Pancreas (tissue), 10 donors: ENCODE results near the gene COMMD4. TPM values are rescaled to one million over a fixed set of nuclear protein-coding genes. Genes with fewer than 3 reads are reported as not detected.
"Not testable (repeated sequence)": the region's sequence is repeated elsewhere in the genome, so short reads cannot be mapped to it uniquely, and the experiment has no call there.

ENCODE experiments used
- ATAC-seq, 4 donors: fragments of 200-7000 bp; cut with Tn5 transposase; one replicate each; pipeline versions ENCODE4 v1.8.0 to v1.9.1; 2020; ENCODE audit warnings: mild to moderate bottlenecking in 4 of 4, moderate library complexity in 4 of 4
- DNase-seq, 6 donors: peaks; one replicate each; pipeline ENCODE4 v3.0.0-alpha.2; 2020
- FAIRE-seq: peaks from 2 replicates; lab custom pipeline; 2012; peaks lifted over from hg19 to GRCh38; lab: Jason Lieb, UNC
- H3K27ac ChIP-seq, 4 donors: fragments of 200-600 bp; sonication (generic); 1 replicate in 3 of 4; 2 replicates in 1 of 4; pipeline versions ENCODE4 v1.5.0 to v1.8.0; 2020
- H3K27me3 ChIP-seq, 4 donors: fragments of 200-600 bp; one replicate each; pipeline ENCODE4 v1.8.0; 2021
- H3K36me3 ChIP-seq, 3 donors: fragments of 200-600 bp; sonication (generic) in 1 of 3; one replicate each; pipeline versions ENCODE4 v1.5.0 to v1.8.0; 2020 to 2021
- H3K4me1 ChIP-seq, 3 donors: fragments of 200-600 bp; one replicate each; pipeline ENCODE4 v1.8.0; 2021
- H3K4me3 ChIP-seq, 4 donors: fragments of 200-600 bp; sonication (generic) in 2 of 4; one replicate each; pipeline versions ENCODE4 v1.5.0 to v1.8.0; 2020 to 2021
- H3K9me3 ChIP-seq, 4 donors: fragments of 200-600 bp; one replicate each; pipeline ENCODE4 v1.8.0; 2021
- CTCF ChIP-seq, 4 donors: fragments of 200-600 bp; sonication (generic) in 3 of 4; IDR thresholded peaks; one replicate each; pipeline versions ENCODE4 v1.5.0 to v1.8.0; 2021; ENCODE audit warnings: antibody characterized with exemption in 4 of 4
- WGBS, 2 donors: extraction: QIAGEN DNeasy Blood & Tissue Kit; methylation state at CpG; one replicate each; pipeline ENCODE4 v1.1.7; 2013; 5-methylcytosine and 5-hydroxymethylcytosine counted together
- intact Hi-C, 3 donors: fragments of 100-400 bp; cut with DNase I; formaldehyde crosslinking; loops; one replicate each; pipeline versions ENCODE4 v1.11.1 to v1.14.2; 2022
- polyA plus RNA-seq, 2 donors: library from polyadenylated mRNA; stranded (reverse); fragments of 200-250 nt; gene quantifications; one replicate each; pipeline ENCODE4 v1.2.3, GENCODE V29; 2013
- total RNA-seq, 6 donors: library from RNA; stranded (reverse); fragmentation: NEBNext Ultra II Directional in 4 of 6; extraction: Animal tissue kit (Norgen Biotek cat#: 25700) in 4 of 6; gene quantifications; one replicate each; pipeline versions ENCODE4 v1.2.1 to v1.2.4, GENCODE V29; 2021 to 2023
- donor health status: healthy with polysubstance abuse.
- donor health status: DM: no; HTN: no; CAD: no; lungs with moderate emphysema.
- donor health status: DM: no; HTN: no; CAD: no.
- donor health status: control.
- donor health status: control.
- donor health status: Bipolar disorder and iron deficiency.
- donor health status: DM: yes; HTN: yes; CAD: no.
- donor health status: DM: no; HTN: no; CAD: no.
- donor health status: DM: no; HTN: no; CAD: no.
- donor health status: DM: yes; HTN: yes; CAD: no.

The COMMD4 gene
- total and polyA plus RNA-seq, 8 donors = 19.6 to 97.7 (median 26.3) TPM

DNA sequence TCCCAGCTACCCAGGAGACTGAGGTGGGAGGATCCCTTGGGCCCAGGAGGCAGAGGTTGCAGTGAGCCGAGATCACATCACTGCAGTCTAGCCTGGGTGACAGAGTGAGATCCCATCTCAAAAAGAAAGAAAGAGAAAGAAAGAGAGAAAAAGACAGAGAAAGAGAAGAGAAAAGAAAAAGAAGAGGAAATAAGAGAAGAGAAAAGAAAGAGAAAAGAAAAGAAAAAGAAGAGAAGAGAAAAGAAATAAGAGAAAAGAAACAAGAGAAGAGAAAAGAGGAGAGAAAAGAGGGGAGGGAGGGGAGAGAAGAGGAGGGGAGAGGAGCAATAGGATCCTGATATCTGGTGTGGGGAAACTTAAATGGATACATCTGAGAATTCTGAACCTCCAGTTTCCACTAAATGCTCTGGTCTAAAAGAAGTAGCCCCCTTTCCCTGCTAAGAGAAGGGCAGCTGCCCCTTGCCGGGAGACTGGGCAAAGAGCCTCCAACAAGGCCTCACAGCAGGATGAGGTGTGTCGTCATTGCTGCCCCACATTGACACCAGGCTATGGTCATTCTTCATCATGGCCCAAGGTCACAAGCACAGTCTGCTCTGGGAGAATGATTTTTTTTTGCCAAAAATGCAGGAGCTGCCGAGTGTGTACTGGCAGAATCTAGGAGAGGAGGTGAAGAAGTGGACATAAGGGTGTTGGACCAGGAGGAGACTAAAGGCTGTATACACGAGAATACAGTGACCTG is 21.1 kb upstream of the COMMD4 start:
- Histone ChIP-seq H3K27ac (no peak overlapping the region), H3K36me3 (no peaks in the 10 kb centered on the region), H3K27me3 (no peaks in the 10 kb centered on the region), H3K9me3 (no peaks in the 10 kb centered on the region), H3K4me1 (no peaks in the 10 kb centered on the region), H3K4me3 (no peak overlapping the region)
- intact Hi-C loops = no loop called here
- WGBS, 2 donors = 64 to 68% methylated on average over 5 of the region's 5 CpGs
- DNase-seq (no peak), FAIRE-seq (no peak), ATAC-seq (no peak)
- TF ChIP-seq CTCF (IDR thresholded peaks at IDR 0.05) = no peak

GRCh38 chr15:75319231-75319897 is 16.5 kb upstream of the COMMD4 start:
- H3K27me3 ChIP-seq, DNase-seq, H3K27ac ChIP-seq, intact Hi-C loops, H3K4me1 ChIP-seq, H3K36me3 ChIP-seq, FAIRE-seq, H3K4me3 ChIP-seq, ATAC-seq, H3K9me3 ChIP-seq: not testable (repeated sequence)
- 72 to 84% methylated on average over 5 of the region's 5 CpGs for WGBS, 2 donors

DNA sequence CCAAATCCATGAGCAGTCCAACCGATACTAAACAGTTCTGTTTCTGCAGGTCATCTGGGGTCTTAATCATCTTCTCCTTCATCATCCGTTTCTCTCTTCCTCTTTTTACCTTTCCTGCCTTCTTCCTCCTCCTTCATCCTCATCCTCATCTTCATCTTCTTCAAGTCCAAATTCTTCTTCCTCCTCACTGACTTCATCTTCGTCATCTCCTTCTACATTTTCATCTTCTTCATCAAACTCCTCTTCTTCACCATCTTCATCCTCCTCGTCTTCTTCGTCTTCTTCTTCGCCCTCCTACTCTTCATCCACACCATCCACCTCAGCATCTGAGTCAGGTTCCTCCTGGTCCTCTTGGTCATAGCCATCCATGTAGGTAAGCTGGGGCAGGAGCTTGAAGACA is 14.2 kb upstream of the COMMD4 start:
- Histone ChIP-seq H3K9me3 (no peaks in the 10 kb centered on the region), H3K4me3 (no peak overlapping the region), H3K27ac (no peak overlapping the region), H3K4me1 (no peaks in the 10 kb centered on the region), H3K36me3 (no peaks in the 10 kb centered on the region), H3K27me3 (no peaks in the 10 kb centered on the region)
- ATAC-seq (no peak), FAIRE-seq (no peak), DNase-seq (no peak)
- no peak for TF ChIP-seq CTCF (IDR thresholded peaks at IDR 0.05)
- intact Hi-C loops = loop anchor here in 1 of 3 donors (10.0 kb wide), 1 partner anchor 97 kb away; no protein-coding TSS in a partner anchor
- 80 to 86% methylated on average over 6 of the region's 6 CpGs for WGBS, 2 donors

DNA sequence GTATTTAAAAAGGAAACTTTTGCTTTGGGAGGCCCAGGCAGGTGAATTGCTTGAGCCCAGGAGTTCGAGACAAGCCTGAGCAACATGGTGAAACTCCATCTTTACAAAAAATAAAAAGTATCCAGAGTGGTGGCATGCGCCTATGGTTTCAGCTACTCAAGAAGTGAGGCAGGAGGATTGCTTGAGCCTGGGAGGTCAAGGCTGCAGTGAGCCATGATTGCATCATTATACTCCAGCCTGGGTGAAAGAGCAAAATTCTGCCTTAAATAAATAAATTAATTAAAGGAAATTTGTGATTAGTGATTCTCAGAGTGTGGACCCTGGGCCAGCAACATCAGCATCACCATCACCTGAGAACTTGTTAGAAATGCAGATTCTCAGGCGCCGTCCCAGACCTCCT is 9.9 kb upstream of the COMMD4 start:
- FAIRE-seq = no peak
- WGBS, 2 donors = 84 to 89% methylated on average over 4 of the region's 4 CpGs
- H3K9me3 ChIP-seq = no peaks in the 10 kb centered on the region
- no peaks in the 10 kb centered on the region for H3K4me1 ChIP-seq
- H3K27ac ChIP-seq = no peak overlapping the region
- H3K36me3 ChIP-seq = no peaks in the 10 kb centered on the region
- TF ChIP-seq CTCF (IDR thresholded peaks at IDR 0.05) = no peak
- DNase-seq = no peak
- no peaks in the 10 kb centered on the region for H3K27me3 ChIP-seq
- intact Hi-C loops = loop anchor here in 1 of 3 donors (10.0 kb wide), 1 partner anchor 101 kb away; no protein-coding TSS in a partner anchor
- H3K4me3 ChIP-seq = no peak overlapping the region
- no peak for ATAC-seq

DNA sequence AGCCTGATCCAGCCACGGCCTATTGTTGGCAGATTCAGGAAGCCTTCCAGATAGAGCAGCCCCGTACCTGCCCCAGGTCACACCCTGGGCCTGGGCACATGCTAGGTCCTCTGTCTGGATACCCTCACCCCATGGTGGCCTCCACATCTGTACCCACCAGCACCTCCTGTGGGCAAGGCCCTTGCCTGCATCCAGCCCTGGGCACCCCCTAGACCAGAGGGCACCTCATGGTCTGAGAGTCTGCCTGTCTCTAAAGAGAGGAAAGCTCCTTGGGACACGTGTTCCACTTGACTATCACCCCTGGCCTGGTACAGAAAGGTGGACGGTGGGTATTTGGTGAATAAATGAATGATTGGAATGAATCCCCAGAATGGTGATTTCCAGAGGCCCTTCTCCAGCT is 8.9 kb upstream of the COMMD4 start:
- DNase-seq = no peak
- H3K9me3 ChIP-seq = no peaks in the 10 kb centered on the region
- TF ChIP-seq CTCF (IDR thresholded peaks at IDR 0.05) = no peak
- intact Hi-C loops = loop anchor here in 1 of 3 donors (10.0 kb wide), 1 partner anchor 102 kb away; no protein-coding TSS in a partner anchor
- no peaks in the 10 kb centered on the region for H3K36me3 ChIP-seq
- H3K27ac ChIP-seq = no peak overlapping the region
- H3K4me1 ChIP-seq = no peaks in the 10 kb centered on the region
- ATAC-seq = no peak
- H3K4me3 ChIP-seq = no peak overlapping the region
- H3K27me3 ChIP-seq = no peaks in the 10 kb centered on the region
- FAIRE-seq = no peak
- 74 to 91% methylated on average over 4 of the region's 4 CpGs for WGBS, 2 donors
